GM18858 (cell line): ENCODE data around the gene CNFN.

Experiments used
- ATAC-seq: cut with Tn5 transposase; IDR thresholded peaks from one replicate; pipeline ENCODE4 v1.9.1; 2021; ENCODE audit not compliant: unreplicated experiment

The CNFN gene

GRCh38 chr19:42410371-42410770, 20.3 kb upstream of the CNFN start:
- ATAC-seq = no peak

DNA sequence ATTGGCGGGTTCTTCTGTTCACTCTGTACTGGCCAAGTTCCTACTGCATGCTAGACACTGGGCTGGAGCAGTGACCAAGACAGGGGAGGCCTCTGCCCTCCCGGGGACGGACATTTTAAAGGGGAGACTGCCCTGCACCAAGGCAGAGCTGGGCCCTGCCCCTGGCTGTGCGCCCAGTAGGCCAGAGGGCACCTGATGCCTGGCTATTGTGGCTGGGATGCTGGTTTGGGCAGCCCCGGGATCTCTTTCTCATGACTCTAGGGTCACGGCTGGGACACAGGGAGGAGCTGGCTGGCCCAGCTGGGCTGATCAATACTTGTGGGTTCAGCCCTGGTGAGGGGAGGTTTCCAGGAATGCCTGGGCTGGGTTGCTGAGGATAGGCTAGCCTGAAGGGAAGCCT, 19.4 kb upstream of the CNFN start:
- no peak for ATAC-seq

DNA sequence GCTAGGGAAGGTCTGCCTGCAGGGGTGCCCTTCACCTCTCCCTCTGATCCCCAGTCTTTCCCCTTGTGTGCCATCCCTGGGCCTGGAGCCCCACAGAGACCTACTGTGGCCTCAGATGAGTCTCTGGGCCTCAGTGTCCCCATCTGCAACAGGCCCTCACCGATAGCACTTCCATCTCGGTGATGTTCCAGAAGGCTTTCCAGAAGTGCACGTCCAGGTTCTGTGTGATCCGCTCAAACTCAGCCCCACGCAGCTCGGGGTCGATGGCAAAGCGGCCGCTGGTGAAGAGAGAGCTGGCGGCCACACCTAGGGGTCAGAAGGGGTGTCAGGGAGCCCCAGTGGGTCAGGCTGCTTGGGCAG, 17.7 kb upstream of the CNFN start:
- ATAC-seq = no peak

- no peak for ATAC-seq
Measured at GRCh38 chr19:42407085-42407815, 17.2 kb upstream of the CNFN start.

GRCh38 chr19:42406111-42406510, 16.0 kb upstream of the CNFN start:
- no peak for ATAC-seq

DNA sequence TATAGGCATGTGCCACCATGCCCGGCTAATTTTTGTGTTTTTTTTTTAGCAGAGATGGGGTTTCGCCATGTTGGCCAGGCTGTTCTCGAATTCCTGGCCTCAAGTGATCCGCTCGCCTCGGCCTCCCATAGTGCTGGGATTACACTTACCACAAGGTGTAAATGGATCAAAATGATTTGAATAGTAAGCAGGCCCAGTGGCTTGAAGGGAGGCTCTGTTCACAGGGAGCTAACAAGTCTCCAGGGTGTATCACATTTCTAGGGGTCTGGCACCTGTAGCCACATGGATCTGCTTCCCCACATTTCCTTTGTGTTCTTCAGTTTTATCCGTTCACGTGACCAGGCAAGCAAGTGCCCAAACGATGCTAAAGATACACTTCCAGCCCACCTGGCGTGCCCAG, 13.5 kb upstream of the CNFN start:
- no peak for ATAC-seq

GRCh38 chr19:42402376-42403116, 12.4 kb upstream of the CNFN start:
- no peak for ATAC-seq

DNA sequence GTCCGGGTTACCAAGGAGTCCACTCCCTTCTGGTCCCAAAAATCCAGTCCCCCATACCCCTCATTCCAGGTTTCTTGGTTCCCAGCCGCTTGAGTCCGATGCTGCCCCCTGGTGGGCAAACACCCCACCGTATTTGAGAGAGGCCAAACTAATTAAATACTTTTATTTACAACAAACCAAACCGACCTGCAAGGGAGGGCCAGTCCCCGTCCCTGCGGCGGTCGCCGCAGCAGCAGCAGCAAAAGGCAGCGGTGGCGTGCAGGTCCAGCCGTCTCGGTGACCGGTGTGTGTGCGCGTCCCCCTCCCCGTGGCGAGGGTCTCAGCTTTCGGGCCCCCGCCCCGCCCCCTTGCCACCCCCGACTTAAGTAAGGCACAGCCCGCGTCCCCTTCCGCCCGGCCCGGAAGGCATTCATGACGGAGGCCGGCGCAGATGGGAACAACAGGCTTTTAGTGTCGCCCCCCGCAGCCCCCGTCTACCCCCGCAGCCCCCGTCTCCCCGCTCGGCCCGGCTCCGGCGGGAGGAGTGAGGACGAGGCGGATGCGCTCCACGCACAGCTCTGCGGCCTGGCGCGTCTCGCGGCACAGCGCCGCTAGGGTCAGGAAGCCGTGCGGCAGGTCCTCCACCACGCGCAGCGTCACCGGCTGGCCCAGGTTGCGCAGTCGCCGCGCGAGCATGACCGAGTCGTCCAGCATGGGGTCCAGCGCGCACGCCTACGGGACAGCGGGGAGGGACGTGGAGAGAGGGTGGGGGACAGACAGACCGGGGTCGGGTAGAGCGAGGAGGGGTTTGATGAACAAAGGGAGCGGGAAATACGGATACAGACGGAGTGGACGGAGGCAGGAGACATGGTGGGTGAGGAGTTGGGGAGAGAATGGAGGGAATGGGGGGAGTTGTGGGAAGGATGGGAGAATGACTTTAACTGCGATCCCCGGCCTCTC, 11.5 kb upstream of the CNFN start:
- ATAC-seq = no peak

DNA sequence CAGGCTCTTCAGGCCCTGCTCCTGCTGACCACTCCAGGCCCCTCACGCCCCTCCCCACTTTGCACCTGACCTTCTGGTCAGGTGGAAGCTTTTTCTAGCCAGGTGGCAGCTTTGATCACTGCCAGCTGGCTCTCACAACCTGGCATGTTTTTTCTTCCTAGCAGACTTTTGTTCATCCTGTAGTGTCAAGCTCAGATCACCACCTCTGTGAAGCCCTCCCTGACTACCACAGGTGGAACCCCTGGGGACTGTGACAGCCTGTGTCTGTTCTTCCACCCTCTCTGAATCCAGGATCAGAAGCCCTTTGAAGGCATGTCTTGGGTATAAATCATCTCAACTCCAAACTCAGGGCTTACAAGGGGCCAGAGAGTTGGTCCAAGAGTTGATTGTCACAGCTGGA, 10.3 kb upstream of the CNFN start:
- no peak for ATAC-seq

DNA sequence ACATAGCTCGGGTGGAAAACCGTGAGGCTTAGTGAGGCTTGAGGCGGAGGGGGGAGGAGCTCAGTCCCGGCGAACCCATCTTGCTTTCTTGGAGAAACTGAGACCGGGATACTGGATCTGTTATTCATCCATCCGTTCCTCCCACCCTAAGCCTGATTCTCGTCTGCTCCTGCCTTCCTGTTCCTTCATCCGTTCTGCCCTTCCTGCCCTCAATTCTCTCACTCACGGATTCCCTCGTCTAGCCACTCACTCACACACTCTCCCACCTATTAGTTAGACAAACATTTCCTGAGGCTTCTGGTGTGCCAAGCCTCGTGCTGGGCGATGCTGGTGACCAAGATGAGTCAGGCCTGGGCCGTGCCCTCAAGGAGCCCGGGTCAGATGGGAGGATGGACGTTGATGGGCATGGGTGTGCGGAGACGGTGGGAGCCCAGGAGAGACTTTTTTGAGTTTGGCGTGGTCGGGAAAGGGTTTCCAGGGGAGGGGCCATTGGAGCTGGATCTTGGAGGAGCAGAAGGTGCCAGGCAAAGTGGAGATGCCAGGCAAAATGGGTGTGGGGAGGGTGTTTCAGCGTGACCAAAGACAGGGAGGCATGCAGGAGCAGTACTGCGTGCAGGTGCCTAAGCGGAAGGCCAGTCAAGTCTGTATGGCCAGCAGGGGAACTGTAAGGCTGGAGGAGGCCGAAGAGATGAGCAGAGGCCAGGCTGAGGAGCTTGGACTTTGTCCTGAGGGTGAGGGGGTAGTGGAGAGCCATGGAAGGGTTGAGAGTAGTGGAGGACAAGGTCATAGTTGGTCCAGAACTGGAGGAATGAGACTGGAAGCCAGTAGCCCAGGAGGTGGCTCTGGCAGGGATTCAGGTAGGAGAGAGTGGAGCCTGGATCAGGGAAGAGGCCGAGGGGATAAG, 7.4 kb upstream of the CNFN start:
- ATAC-seq = no peak

DNA sequence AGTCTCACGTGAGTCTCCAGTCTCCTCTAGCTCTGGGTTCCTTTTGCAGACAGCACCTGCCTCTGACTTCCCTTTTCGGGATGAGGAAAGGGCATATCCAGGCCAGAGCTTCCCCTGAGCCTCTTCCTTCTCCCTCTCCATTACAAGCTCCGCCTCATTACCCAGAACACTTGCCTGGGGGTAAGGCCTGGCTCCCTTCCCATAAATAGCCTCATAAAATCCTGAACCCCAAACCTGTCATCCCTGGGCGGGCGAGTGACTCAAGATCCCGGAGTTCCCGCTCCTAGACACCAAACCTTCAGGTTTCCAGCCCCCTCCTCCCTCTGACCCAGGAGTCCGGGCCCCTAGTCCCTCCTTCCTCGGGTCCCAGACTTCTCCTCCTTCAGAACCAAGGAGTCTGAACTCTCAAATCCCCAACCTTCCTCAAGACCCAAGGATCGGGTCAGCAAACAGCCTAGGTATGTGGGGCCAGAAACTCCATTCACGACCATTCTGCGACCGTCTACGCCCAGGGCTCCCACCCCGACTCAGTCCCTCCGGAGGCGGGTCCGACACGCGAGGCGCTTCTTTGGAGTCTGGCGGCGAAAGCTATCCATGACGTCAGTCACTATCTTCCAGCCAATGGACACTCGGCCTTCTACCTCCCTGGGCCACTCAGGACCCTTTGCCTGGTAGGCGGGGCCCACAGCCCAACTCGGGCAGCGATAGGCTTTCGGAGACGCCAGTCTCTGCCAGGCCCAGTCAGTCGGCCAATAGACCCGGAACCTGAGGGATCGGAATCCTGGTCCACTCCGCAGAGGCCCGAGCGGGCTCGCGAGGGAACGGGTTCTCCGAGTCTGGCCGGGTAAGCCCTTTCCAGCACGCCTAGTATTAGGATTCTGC, 6.5 kb upstream of the CNFN start:
- peak; percentile 87 for ATAC-seq

DNA sequence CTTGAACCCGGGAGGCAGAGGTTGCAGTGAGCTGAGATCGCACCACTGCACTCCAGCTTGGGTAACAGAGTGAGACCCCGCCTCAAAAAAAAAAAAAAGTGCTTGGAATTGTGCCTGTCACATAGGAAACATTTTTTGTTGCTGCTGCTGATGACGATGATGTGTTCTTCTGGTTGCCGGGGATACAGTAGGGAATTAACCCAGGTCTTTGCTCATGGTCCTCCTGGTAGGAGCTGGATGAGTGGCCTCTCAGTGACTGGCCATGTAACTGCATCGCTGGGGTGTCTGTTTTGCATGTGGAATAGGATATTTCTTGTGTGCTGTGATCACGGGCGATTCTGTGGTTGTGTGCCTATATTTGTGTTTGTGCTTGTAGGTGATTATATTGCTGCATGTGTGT, 4.7 kb upstream of the CNFN start:
- no peak for ATAC-seq

- ATAC-seq = no peak
Measured at GRCh38 chr19:42392165-42392564, 2.1 kb upstream of the CNFN start.

DNA sequence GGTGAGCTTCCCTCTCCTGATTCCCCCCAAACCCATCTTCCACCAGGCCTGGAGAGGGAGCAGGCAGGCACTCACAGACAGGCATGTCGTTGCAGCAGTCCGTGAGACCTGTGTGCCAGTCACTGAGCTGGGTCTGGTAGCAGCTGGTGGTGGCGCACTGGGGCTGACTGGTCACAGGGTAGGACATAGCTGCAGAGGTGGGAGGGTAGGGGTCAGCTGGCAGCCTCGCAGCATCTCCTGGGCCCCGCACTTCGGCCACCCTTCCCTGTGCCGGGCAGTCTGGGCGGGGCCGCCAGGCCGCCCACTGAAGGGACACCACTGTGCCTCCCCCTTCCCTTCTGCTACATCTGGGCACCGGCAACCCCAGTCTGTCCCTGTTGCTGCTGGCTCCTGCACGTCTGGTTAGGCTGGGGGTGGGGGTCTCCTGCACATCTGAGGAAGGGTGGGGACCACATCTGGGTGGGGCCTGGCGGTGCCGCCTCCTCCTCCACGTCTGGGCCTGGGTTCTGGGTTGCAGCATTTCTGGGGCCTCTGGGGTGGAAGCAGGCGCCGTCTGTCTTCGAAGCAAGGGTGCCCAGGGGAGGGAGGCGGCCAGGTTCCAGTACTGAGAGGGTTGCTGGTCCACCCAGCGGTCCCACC, 1.1 kb downstream of the CNFN start:
- no peak for ATAC-seq

DNA sequence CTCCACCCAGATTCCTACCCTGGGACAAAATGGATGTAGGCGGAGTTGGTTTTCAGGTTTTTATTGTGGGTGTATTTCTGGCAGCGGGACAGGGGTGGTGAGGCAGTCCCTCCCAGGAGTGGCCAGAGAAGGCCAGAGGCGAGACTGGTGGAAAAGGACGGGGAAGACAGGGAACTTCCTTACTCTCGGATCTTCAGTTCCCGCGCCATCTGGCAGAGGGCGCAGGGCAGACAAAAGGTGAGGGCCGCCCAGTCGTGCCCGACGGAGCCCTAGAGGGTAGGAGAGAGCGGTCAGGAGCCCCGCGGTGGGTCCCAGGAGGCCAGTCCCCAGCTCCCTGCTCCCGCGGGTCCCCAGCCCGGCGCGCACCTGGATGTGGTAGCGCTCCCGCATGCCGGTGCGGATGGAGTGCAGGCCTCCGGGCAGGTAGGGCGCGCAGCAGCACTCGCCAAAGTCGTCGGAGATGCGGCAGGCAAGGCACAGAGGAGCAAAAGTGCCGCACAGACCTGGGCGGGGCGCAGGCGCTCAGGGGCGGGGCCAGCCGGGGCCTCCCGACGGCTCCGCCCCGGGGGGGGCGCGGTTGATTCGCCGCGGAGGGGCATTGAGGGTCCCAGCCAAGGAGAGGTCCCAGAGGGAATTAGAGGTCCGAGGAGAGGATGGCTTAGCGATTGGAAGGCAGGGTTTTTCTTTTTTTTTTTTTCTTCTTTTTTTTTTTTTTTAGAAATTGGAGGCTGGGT, 3.0 kb downstream of the CNFN start:
- no peak for ATAC-seq

- ATAC-seq = no peak
Measured at GRCh38 chr19:42380155-42380554, 9.9 kb downstream of the CNFN start.

- ATAC-seq = no peak
Measured at GRCh38 chr19:42378225-42379215, 11.6 kb downstream of the CNFN start.
